Coronary artery (tissue), 2 donors: Measurements from ENCODE around the gene MAN2B2.

ENCODE experiments used
- DNase-seq: peaks from one replicate; pipeline ENCODE4 v3.0.0-alpha.2; 2017; ENCODE audit warnings: low spot score
- H3K27ac ChIP-seq, 2 donors: fragments of 200-600 bp; sonication (generic); one replicate each; pipeline ENCODE4 v1.5.1; 2016 to 2019
- H3K4me3 ChIP-seq: fragments of 200-600 bp; sonication (generic); 2 replicates; pipeline ENCODE4 v1.5.1; 2016; ENCODE audit warnings: mild to moderate bottlenecking, moderate library complexity
- TF ChIP-seq, protein P1 (sequence below): fragments of 200-600 bp; sonication (generic); IDR thresholded peaks from one replicate; pipeline ENCODE4 v1.5.1; 2019; ENCODE audit warnings: antibody characterized with exemption

Gene MAN2B2

GRCh38 chr4:6607368-6608055, 32.5 kb downstream of the MAN2B2 start:
- H3K27ac ChIP-seq: no peak overlapping the region
- TF ChIP-seq, protein P1, sequence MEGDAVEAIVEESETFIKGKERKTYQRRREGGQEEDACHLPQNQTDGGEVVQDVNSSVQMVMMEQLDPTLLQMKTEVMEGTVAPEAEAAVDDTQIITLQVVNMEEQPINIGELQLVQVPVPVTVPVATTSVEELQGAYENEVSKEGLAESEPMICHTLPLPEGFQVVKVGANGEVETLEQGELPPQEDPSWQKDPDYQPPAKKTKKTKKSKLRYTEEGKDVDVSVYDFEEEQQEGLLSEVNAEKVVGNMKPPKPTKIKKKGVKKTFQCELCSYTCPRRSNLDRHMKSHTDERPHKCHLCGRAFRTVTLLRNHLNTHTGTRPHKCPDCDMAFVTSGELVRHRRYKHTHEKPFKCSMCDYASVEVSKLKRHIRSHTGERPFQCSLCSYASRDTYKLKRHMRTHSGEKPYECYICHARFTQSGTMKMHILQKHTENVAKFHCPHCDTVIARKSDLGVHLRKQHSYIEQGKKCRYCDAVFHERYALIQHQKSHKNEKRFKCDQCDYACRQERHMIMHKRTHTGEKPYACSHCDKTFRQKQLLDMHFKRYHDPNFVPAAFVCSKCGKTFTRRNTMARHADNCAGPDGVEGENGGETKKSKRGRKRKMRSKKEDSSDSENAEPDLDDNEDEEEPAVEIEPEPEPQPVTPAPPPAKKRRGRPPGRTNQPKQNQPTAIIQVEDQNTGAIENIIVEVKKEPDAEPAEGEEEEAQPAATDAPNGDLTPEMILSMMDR: no peak

DNA sequence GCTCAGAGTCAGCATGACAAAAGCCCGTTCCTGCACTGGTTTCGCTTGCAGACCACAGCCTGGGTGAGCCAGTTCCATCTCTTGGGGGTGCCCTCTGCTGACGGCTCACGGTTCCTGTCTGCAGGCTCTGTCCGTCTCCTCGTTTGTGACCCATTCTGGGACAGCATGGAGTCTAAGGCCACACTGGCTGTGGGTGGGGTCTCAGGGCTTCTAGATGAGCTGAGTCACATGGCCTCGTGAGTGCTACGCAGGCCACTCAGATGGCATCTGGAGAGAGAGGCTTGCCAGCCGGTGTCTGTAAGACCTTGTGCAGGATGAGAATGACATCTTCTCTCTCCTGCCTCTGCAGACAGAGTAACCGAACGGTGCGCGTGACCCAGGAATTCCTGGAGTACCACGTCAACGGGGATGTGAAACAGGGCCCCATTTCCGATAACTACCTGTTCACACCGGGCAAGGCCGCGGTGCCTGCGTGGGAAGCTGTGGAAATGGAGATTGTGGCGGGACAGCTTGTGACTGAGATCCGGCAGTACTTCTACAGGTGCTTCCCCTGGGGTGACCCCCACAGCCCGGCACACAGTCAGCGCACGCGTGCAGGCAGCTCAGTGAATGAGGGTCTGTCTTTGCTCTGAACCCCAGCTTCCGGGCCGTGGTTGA, 33.9 kb downstream of the MAN2B2 start:
- Histone ChIP-seq H3K27ac (no peak overlapping the region), H3K4me3 (no peak overlapping the region)
- TF ChIP-seq, protein P1: no peak
- no peak for DNase-seq

More at GRCh38 chr4:6607368-6608055, 32.5 kb downstream of the MAN2B2 start:
- no peak for DNase-seq
- no peak overlapping the region for H3K4me3 ChIP-seq

GRCh38 chr4:6609415-6610079, 34.6 kb downstream of the MAN2B2 start:
- no peak for DNase-seq
- TF ChIP-seq, protein P1: no peak
- no peak overlapping the region for H3K4me3 ChIP-seq
- H3K27ac ChIP-seq: no peak overlapping the region

- H3K27ac ChIP-seq: no peak overlapping the region
- no peak for DNase-seq
- TF ChIP-seq, protein P1: no peak
- H3K4me3 ChIP-seq: no peak overlapping the region
Measured at GRCh38 chr4:6610856-6611430, 36.0 kb downstream of the MAN2B2 start.

DNA sequence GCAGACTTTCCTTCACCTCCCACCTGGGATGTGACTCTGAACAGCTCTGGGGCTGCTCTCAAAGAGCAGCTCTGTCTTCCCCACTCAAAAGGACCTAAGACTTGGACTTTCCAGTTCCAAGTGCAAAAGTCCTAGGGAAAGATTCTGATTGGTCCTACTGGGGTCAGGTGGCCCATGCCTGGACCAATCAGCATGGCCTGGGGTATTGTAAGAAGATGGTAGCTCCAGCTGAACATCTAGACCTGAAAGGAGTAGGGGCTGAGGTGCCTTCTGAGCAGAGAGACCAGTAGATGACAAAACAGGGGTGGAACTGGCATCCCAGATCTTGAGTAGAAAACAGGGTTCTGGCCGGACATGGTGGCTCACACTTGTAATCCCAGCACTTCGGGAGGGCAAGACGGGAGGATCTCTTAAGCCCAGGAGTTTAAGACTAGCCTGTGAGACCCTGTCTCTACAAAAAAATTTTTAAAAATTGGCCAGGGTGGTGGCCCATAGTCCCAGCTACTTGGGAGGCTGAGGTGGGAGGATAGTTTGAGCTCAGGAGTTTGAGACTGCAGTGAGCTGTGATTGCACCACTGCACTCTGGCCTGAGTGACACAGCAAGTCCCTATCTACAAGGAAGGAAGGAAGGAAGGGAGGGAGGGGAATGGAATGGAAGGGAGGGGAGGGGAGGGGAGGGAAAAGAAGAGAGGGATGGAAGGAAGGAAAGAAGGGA, 38.1 kb downstream of the MAN2B2 start:
- TF ChIP-seq, protein P1: no peak
- Histone ChIP-seq H3K4me3 (no peak overlapping the region), H3K27ac (no peak overlapping the region)
- DNase-seq: no peak

- no peak overlapping the region for H3K27ac ChIP-seq
- no peak for DNase-seq
- no peak overlapping the region for H3K4me3 ChIP-seq
- TF ChIP-seq, protein P1: no peak
Measured at GRCh38 chr4:6613676-6614651, 39.0 kb downstream of the MAN2B2 start.
